Measurements from ENCODE around the gene PRPF40B.

The PRPF40B gene

GRCh38 chr12:49587174-49587908, 36.0 kb upstream of the PRPF40B start:
- no peaks in the 10 kb centered on the region for H3K27me3 ChIP-seq (ENCODE audit: low read length)
- H3F3A ChIP-seq (ENCODE audit: insufficient read depth), result no peaks in the 10 kb centered on the region
- H3K27ac ChIP-seq (ENCODE audit: low read depth, low read length), result no peak overlapping the region
- H2AFZ ChIP-seq (ENCODE audit: low read depth, low read length, severe bottlenecking), result no peak overlapping the region
- no peaks in the 10 kb centered on the region for H3K79me2 ChIP-seq (ENCODE audit: insufficient read depth, low read length)
- no peaks in the 10 kb centered on the region for H3K9me2 ChIP-seq (replicated peaks; ENCODE audit: insufficient read depth, low read length)
- H4K20me1 ChIP-seq (ENCODE audit: low read depth, low read length), result no peaks in the 10 kb centered on the region
- no peak overlapping the region for H3K4me3 ChIP-seq (ENCODE audit: insufficient read depth, low read length, poor library complexity, severe bottlenecking)
- TF ChIP-seq, protein P1, sequence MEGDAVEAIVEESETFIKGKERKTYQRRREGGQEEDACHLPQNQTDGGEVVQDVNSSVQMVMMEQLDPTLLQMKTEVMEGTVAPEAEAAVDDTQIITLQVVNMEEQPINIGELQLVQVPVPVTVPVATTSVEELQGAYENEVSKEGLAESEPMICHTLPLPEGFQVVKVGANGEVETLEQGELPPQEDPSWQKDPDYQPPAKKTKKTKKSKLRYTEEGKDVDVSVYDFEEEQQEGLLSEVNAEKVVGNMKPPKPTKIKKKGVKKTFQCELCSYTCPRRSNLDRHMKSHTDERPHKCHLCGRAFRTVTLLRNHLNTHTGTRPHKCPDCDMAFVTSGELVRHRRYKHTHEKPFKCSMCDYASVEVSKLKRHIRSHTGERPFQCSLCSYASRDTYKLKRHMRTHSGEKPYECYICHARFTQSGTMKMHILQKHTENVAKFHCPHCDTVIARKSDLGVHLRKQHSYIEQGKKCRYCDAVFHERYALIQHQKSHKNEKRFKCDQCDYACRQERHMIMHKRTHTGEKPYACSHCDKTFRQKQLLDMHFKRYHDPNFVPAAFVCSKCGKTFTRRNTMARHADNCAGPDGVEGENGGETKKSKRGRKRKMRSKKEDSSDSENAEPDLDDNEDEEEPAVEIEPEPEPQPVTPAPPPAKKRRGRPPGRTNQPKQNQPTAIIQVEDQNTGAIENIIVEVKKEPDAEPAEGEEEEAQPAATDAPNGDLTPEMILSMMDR (IDR thresholded peaks at IDR 0.05; ENCODE audit: insufficient read depth, low read length, poor library complexity, severe bottlenecking), result no peak
- TF ChIP-seq EZH2phosphoT487 (conservative IDR thresholded peaks at IDR 0.05; ENCODE audit: low read length), result no peak
- no peaks in the 10 kb centered on the region for H3K36me3 ChIP-seq (ENCODE audit: low read length)
- H3K9ac ChIP-seq (ENCODE audit: low read length), result no peak overlapping the region
- no peaks in the 10 kb centered on the region for H3K9me3 ChIP-seq (ENCODE audit: insufficient read depth, low read length)
- no peak overlapping the region for H3K4me2 ChIP-seq (ENCODE audit: low read depth, low read length, poor library complexity, severe bottlenecking)

DNA sequence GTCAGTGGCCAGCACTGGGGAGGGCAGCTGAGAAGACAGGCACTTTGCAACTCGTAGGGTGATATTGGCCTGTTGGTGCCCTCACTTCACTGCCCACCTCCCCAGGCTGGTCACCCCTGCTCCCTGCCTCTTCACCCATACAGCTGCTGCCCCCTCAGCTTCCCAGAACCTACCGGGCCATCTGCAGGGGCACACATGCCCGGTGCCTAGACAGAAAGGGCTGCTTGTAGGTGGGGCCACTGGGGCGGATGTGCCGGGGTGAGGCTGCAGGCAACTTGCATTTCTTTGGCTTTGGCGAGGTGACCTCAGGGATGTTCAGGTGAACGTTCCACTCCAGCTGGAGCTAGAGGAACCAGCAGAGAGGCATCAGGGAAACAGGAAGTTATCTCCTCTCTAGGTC, 35.1 kb upstream of the PRPF40B start:
- Histone ChIP-seq H3K79me2 (ENCODE audit: insufficient read depth, low read length) (no peaks in the 10 kb centered on the region), H3K27ac (ENCODE audit: low read depth, low read length) (no peak overlapping the region), H4K20me1 (ENCODE audit: low read depth, low read length) (no peaks in the 10 kb centered on the region), H3K27me3 (ENCODE audit: low read length) (no peaks in the 10 kb centered on the region), H3F3A (ENCODE audit: insufficient read depth) (no peaks in the 10 kb centered on the region), H3K9me2 (replicated peaks; ENCODE audit: insufficient read depth, low read length) (no peaks in the 10 kb centered on the region), H3K36me3 (ENCODE audit: low read length) (no peaks in the 10 kb centered on the region), H3K4me3 (ENCODE audit: insufficient read depth, low read length, poor library complexity, severe bottlenecking) (no peak overlapping the region), H3K9me3 (ENCODE audit: insufficient read depth, low read length) (no peaks in the 10 kb centered on the region), H3K9ac (ENCODE audit: low read length) (no peak overlapping the region), H2AFZ (ENCODE audit: low read depth, low read length, severe bottlenecking) (no peak overlapping the region), H3K4me2 (ENCODE audit: low read depth, low read length, poor library complexity, severe bottlenecking) (no peak overlapping the region)
- TF ChIP-seq EZH2phosphoT487 (conservative IDR thresholded peaks at IDR 0.05; ENCODE audit: low read length), result no peak
- TF ChIP-seq, protein P1 (IDR thresholded peaks at IDR 0.05; ENCODE audit: insufficient read depth, low read length, poor library complexity, severe bottlenecking), result no peak

DNA sequence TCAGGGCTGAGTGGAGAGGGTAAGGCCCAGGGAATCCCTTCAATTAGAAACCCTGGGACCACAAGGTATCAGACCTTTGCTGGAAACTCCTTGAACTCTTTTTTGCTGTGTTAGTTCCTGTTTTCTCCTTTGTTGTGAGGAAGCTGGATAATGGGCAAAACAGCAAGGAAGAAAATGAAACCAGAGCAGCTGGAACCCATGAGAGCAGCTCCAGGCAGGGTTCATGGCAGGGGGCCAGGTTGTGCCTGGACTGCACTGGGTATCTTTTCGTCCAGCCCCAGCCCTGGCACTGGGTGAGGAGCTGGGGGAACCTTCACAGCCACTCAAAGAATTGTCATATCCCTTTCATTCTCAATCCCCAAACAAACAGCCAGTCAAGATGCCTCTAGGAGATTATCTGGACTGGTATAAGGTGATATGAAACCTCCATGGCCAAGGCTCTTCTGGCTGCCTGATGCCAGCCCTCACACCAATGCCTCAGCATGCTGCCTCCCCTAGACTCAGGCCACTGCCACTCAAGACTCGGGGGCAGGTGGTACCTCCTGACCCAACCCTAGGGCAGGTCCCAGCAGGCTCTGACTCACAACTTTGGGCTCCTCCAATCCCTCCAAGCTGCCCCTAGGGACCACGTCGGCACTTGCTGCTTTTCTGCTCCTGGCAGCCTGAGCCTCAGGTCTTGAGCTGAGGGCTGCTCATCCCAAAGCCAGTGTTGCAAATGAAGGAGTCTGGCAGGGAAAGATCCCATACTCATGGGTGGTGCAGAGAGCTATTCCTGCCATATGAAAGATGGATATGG, 34.4 kb upstream of the PRPF40B start:
- Histone ChIP-seq H2AFZ (ENCODE audit: low read depth, low read length, severe bottlenecking) (no peak overlapping the region), H3K4me3 (ENCODE audit: insufficient read depth, low read length, poor library complexity, severe bottlenecking) (no peak overlapping the region), H3F3A (ENCODE audit: insufficient read depth) (no peaks in the 10 kb centered on the region), H3K36me3 (ENCODE audit: low read length) (no peaks in the 10 kb centered on the region), H3K9me3 (ENCODE audit: insufficient read depth, low read length) (no peaks in the 10 kb centered on the region), H3K79me2 (ENCODE audit: insufficient read depth, low read length) (no peaks in the 10 kb centered on the region), H3K27ac (ENCODE audit: low read depth, low read length) (no peak overlapping the region), H3K27me3 (ENCODE audit: low read length) (no peaks in the 10 kb centered on the region), H3K4me2 (ENCODE audit: low read depth, low read length, poor library complexity, severe bottlenecking) (no peak overlapping the region), H3K9me2 (replicated peaks; ENCODE audit: insufficient read depth, low read length) (no peaks in the 10 kb centered on the region), H4K20me1 (ENCODE audit: low read depth, low read length) (no peaks in the 10 kb centered on the region), H3K9ac (ENCODE audit: low read length) (no peak overlapping the region)
- TF ChIP-seq, protein P1 (IDR thresholded peaks at IDR 0.05; ENCODE audit: insufficient read depth, low read length, poor library complexity, severe bottlenecking), result no peak
- TF ChIP-seq EZH2phosphoT487 (conservative IDR thresholded peaks at IDR 0.05; ENCODE audit: low read length), result no peak
